ENCODE results near the gene CCDC60.

CCDC60 gene

GRCh38 chr12:119544765-119545625 is 210.5 kb downstream of the CCDC60 start:
- peak; percentile 39 for DNase-seq

- DNase-seq = no peak
Observed at GRCh38 chr12:119546340-119546739, 211.8 kb downstream of the CCDC60 start.

- no peak for DNase-seq
Observed at GRCh38 chr12:119547001-119547400, 212.5 kb downstream of the CCDC60 start.

GRCh38 chr12:119556854-119557253 is 222.3 kb downstream of the CCDC60 start:
- no peak for DNase-seq

- DNase-seq = no peak
Observed at GRCh38 chr12:119565404-119565803, 230.9 kb downstream of the CCDC60 start.

GRCh38 chr12:119570771-119571170 is 236.2 kb downstream of the CCDC60 start:
- no peak for DNase-seq

GRCh38 chr12:119573086-119573485 is 238.6 kb downstream of the CCDC60 start:
- DNase-seq = no peak

GRCh38 chr12:119574255-119574654 is 239.7 kb downstream of the CCDC60 start:
- no peak for DNase-seq

- no peak for DNase-seq
Observed at GRCh38 chr12:119576118-119576810, 241.7 kb downstream of the CCDC60 start.

- DNase-seq = no peak
Observed at GRCh38 chr12:119576915-119577314, 242.4 kb downstream of the CCDC60 start.

- no peak for DNase-seq
Observed at GRCh38 chr12:119578112-119578511, 243.6 kb downstream of the CCDC60 start.

GRCh38 chr12:119589097-119589496 is 254.6 kb downstream of the CCDC60 start:
- no peak for DNase-seq

- DNase-seq = no peak
Observed at GRCh38 chr12:119589634-119590033, 255.1 kb downstream of the CCDC60 start.

All from right kidney (tissue), 1 donor.